ENCODE measurements around the gene TALDO1.

DNA sequence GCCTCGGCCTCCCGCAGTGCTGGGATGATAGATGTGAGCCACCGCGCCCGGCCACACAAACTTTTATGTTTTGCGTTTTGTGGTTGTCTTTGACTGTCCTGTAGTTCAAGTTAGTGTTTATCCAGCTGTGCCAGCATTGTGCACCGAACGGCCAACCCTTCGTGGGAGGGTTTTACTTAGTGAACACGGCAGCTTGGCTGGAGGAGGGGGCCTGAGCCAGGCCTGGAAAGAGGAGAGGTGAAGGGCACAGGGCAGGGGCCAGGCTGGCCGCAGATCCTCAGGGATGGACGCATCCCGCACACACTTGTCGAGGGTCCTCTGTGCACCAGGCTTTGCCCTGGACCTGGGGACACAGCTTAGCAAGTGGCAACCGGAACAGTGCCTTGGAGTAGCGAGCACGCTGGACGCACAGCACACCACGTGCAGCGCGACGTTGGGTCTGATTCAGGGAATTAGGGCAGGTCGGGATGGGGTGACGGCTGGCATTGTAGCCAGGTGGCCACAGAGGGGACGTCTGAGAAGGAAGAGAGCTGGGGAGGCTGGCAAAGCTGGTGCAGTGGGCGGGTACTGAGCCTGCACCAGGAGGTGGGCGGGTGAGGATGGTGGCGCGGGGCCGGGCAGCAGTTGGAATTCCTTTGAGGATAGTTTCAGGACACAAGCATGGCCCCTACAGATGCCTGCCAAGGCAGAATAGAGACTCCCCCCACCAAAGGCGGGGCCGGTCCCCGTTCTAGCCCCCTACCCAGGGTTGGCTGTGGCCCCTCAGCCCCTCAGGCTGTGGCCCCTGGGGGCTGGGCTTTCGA lies 27.8 kb upstream of the TALDO1 start:
- TF ChIP-seq EP300 (conservative IDR thresholded peaks at IDR 0.05; ENCODE audit: poor library complexity, severe bottlenecking) (no peak), TAF1 (IDR thresholded peaks at IDR 0.05; ENCODE audit: low read depth) (no peak), SMC3 (conservative IDR thresholded peaks at IDR 0.05; ENCODE audit: poor library complexity) (no peak), CTCF (IDR thresholded peaks at IDR 0.05; ENCODE audit: poor library complexity, severe bottlenecking) (no peak), EZH2 (IDR thresholded peaks at IDR 0.05; ENCODE audit: borderline replicate concordance, insufficient read depth, low read length, poor library complexity, severe bottlenecking) (no peak), POLR2AphosphoS5 (IDR thresholded peaks at IDR 0.05) (no peak), MXI1 (conservative IDR thresholded peaks at IDR 0.05; ENCODE audit: poor library complexity, severe bottlenecking) (no peak), RAD21 (conservative IDR thresholded peaks at IDR 0.05) (no peak)
- TF ChIP-seq, protein P1, sequence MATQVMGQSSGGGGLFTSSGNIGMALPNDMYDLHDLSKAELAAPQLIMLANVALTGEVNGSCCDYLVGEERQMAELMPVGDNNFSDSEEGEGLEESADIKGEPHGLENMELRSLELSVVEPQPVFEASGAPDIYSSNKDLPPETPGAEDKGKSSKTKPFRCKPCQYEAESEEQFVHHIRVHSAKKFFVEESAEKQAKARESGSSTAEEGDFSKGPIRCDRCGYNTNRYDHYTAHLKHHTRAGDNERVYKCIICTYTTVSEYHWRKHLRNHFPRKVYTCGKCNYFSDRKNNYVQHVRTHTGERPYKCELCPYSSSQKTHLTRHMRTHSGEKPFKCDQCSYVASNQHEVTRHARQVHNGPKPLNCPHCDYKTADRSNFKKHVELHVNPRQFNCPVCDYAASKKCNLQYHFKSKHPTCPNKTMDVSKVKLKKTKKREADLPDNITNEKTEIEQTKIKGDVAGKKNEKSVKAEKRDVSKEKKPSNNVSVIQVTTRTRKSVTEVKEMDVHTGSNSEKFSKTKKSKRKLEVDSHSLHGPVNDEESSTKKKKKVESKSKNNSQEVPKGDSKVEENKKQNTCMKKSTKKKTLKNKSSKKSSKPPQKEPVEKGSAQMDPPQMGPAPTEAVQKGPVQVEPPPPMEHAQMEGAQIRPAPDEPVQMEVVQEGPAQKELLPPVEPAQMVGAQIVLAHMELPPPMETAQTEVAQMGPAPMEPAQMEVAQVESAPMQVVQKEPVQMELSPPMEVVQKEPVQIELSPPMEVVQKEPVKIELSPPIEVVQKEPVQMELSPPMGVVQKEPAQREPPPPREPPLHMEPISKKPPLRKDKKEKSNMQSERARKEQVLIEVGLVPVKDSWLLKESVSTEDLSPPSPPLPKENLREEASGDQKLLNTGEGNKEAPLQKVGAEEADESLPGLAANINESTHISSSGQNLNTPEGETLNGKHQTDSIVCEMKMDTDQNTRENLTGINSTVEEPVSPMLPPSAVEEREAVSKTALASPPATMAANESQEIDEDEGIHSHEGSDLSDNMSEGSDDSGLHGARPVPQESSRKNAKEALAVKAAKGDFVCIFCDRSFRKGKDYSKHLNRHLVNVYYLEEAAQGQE (IDR thresholded peaks at IDR 0.05; ENCODE audit: borderline replicate concordance), result no peak

All from neural cell (in vitro differentiated cells).